IMR-90 (cell line): ENCODE data around the gene EEF2K. TPM values are rescaled to one million over a fixed set of nuclear protein-coding genes. Genes with fewer than 3 reads are reported as not detected.

Source experiments
- ATAC-seq: fragments of 200-7000 bp; cut with Tn5 transposase; 2 replicates; pipeline ENCODE4 v1.9.1; 2020; ENCODE audit warnings: low read depth, mild to moderate bottlenecking, moderate library complexity
- BruUV-seq: library from RNA; stranded (reverse); fragments of 400-500 nt; replicated peaks from 2 replicates; lab custom pipeline; 2021; lab: Mats Ljungman, UMichigan
- CTCF ChIA-PET: fragments of 300-600 bp; formaldehyde crosslinking; extraction: SDS; loops from one replicate; lab custom pipeline; 2021; ENCODE audit warnings: antibody characterized with exemption; lab: Yijun Ruan, JAX
- POLR2A ChIA-PET: fragments of 300-600 bp; sonication (Branson Sonifier 250); formaldehyde crosslinking; loops from one replicate; lab custom pipeline; 2022; ENCODE audit warnings: antibody characterized with exemption; ENCODE audit not compliant: unreplicated experiment; lab: Charles Lee
- DNase-seq: peaks from one replicate; pipeline ENCODE4 v3.0.0; 2013
- H2AFZ ChIP-seq: replicated peaks from 2 replicates; pipeline ENCODE3; 2013; ENCODE audit warnings: low read length, mild to moderate bottlenecking; ENCODE audit not compliant: poor library complexity
- H2AK5ac ChIP-seq: 2 replicates; pipeline ENCODE4 v1.6.1; 2013; ENCODE audit warnings: low read depth, low read length, inconsistent platforms
- H2AK9ac ChIP-seq: replicated peaks from 2 replicates; pipeline ENCODE3; 2013; ENCODE audit warnings: mild to moderate bottlenecking, low read depth, low read length, moderate library complexity; ENCODE audit not compliant: poor library complexity
- H2BK120ac ChIP-seq: 2 replicates; pipeline ENCODE4 v1.6.1; 2013; ENCODE audit warnings: low read depth, low read length, inconsistent platforms
- H2BK15ac ChIP-seq: 3 replicates; pipeline ENCODE4 v1.6.1; 2013; ENCODE audit warnings: low read depth, low read length, inconsistent platforms
- H2BK20ac ChIP-seq: 2 replicates; pipeline ENCODE4 v1.6.1; 2013; ENCODE audit warnings: low read depth, mild to moderate bottlenecking, inconsistent platforms, low read length, moderate library complexity
- H2BK5ac ChIP-seq: 2 replicates; pipeline ENCODE4 v1.6.1; 2013; ENCODE audit warnings: mild to moderate bottlenecking, low read depth, low read length, inconsistent platforms; ENCODE audit not compliant: poor library complexity, severe bottlenecking
- H3K14ac ChIP-seq: replicated peaks from 2 replicates; pipeline ENCODE4 v1.6.1; 2013; ENCODE audit warnings: low read depth, low read length, inconsistent platforms
- H3K18ac ChIP-seq: 2 replicates; pipeline ENCODE4 v1.6.1; 2013; ENCODE audit warnings: low read depth, low read length, control low read depth
- H3K23ac ChIP-seq: 2 replicates; pipeline ENCODE4 v1.6.1; 2013; ENCODE audit warnings: low read depth, low read length, inconsistent platforms
- H3K27ac ChIP-seq: 2 replicates; pipeline ENCODE4 v1.5.1; 2013; ENCODE audit warnings: mild to moderate bottlenecking, control low read depth, low read length; ENCODE audit not compliant: insufficient read depth
- H3K27me3 ChIP-seq: 2 replicates; pipeline ENCODE4 v1.6.1; 2013; ENCODE audit warnings: low read length; ENCODE audit not compliant: control insufficient read depth, insufficient read depth
- H3K36me3 ChIP-seq: 2 replicates; pipeline ENCODE4 v1.6.1; 2013; ENCODE audit warnings: low read length, mixed read lengths; ENCODE audit not compliant: control insufficient read depth, insufficient read depth
- H3K4ac ChIP-seq: 2 replicates; pipeline ENCODE4 v1.6.1; 2013; ENCODE audit warnings: low read depth, low read length, inconsistent platforms
- H3K4me1 ChIP-seq: 2 replicates; pipeline ENCODE4 v1.6.1; 2013; ENCODE audit warnings: low read length, mixed read lengths; ENCODE audit not compliant: control insufficient read depth, insufficient read depth
- H3K4me2 ChIP-seq: 2 replicates; pipeline ENCODE4 v1.6.1; 2013; ENCODE audit warnings: low read depth, mild to moderate bottlenecking, control low read depth, low read length, moderate library complexity
- H3K4me3 ChIP-seq: 2 replicates; pipeline ENCODE4 v1.5.1; 2013; ENCODE audit warnings: low read depth, mild to moderate bottlenecking, control low read depth, low read length, moderate library complexity; ENCODE audit not compliant: insufficient read depth
- H3K56ac ChIP-seq: 2 replicates; pipeline ENCODE4 v1.6.1; 2013; ENCODE audit warnings: low read length, inconsistent platforms; ENCODE audit not compliant: insufficient read depth; ENCODE audit errors: extremely low read depth
- H3K79me1 ChIP-seq, 2 experiments: 2 replicates each; pipeline ENCODE4 v1.6.1; 2013; ENCODE audit warnings: low read length in 2 of 2, inconsistent platforms in 1 of 2, low read depth in 1 of 2
- H3K9ac ChIP-seq: 2 replicates; pipeline ENCODE4 v1.6.1; 2013; ENCODE audit warnings: low read depth, low read length, control low read depth
- H3K9me1 ChIP-seq: 2 replicates; pipeline ENCODE4 v1.6.1; 2013; ENCODE audit warnings: low read length, inconsistent platforms; ENCODE audit not compliant: insufficient read depth
- H3K9me3 ChIP-seq: 2 replicates; pipeline ENCODE4 v1.6.1; 2013; ENCODE audit warnings: low read length; ENCODE audit not compliant: control insufficient read depth, insufficient read depth
- H4K20me1 ChIP-seq: 2 replicates; pipeline ENCODE4 v1.6.1; 2013; ENCODE audit warnings: low read length, inconsistent platforms; ENCODE audit not compliant: insufficient read depth
- H4K5ac ChIP-seq: 2 replicates; pipeline ENCODE4 v1.6.1; 2013; ENCODE audit warnings: mild to moderate bottlenecking, low read depth, low read length, control low read depth
- H4K8ac ChIP-seq, 2 experiments: 2 replicates each; pipeline ENCODE4 v1.6.1; 2013; ENCODE audit warnings: low read depth in 2 of 2, low read length in 2 of 2, control low read depth in 1 of 2, inconsistent platforms in 1 of 2
- H4K91ac ChIP-seq: 2 replicates; pipeline ENCODE4 v1.6.1; 2013; ENCODE audit warnings: low read depth, low read length, inconsistent platforms; ENCODE audit not compliant: insufficient read depth
- BHLHE40 ChIP-seq: fragments of 150-350 bp; IDR thresholded peaks from 2 replicates; pipeline ENCODE4 v1.6.1; 2016; ENCODE audit warnings: mild to moderate bottlenecking, low read depth, low read length
- ELK1 ChIP-seq: fragments of 150-350 bp; IDR thresholded peaks from 2 replicates; pipeline ENCODE4 v1.6.1; 2016; ENCODE audit warnings: low read depth, mild to moderate bottlenecking, low read length, moderate library complexity, borderline replicate concordance
- FOS ChIP-seq: fragments of 150-350 bp; IDR thresholded peaks from 2 replicates; pipeline ENCODE4 v1.6.1; 2016; ENCODE audit warnings: low read depth, low read length
- NFE2L2 ChIP-seq: fragments of 150-350 bp; IDR thresholded peaks from 2 replicates; pipeline ENCODE4 v1.6.1; 2016; ENCODE audit warnings: low read depth, mild to moderate bottlenecking, low read length
- POLR2A ChIP-seq: IDR thresholded peaks from 2 replicates; pipeline ENCODE4 v1.6.1; 2012; ENCODE audit warnings: mild to moderate bottlenecking, low read depth, low read length
- RAD21 ChIP-seq: IDR thresholded peaks from 2 replicates; pipeline ENCODE4 v1.6.1; 2012; ENCODE audit warnings: low read length, improper control_type of control experiment
- RCOR1 ChIP-seq: IDR thresholded peaks from 2 replicates; pipeline ENCODE4 v1.6.1; 2012; ENCODE audit warnings: mild to moderate bottlenecking, low read length, improper control_type of control experiment; ENCODE audit not compliant: insufficient replicate concordance
- RFX5 ChIP-seq: IDR thresholded peaks from 2 replicates; pipeline ENCODE4 v1.8.0; 2012; ENCODE audit warnings: low read depth, mild to moderate bottlenecking, low read length, moderate library complexity
- WGBS, 2 experiments: methylation state at CpG; one replicate each; pipeline versions ENCODE4 v1.1.5 to v1.1.7; 2013; ENCODE audit warnings: missing lambda C conversion rate in 2 of 2; ENCODE audit not compliant: insufficient read length in 1 of 2; ENCODE audit errors: extremely low coverage in 2 of 2; 5-methylcytosine and 5-hydroxymethylcytosine counted together
- dilution Hi-C: fragments of 300-500 bp; cut with HindIII; formaldehyde crosslinking; loops from one replicate; pipeline ENCODE4 v1.14.3; 2018; ENCODE audit warnings: low sequenced_read_pairs; ENCODE audit not compliant: unreplicated experiment
- in situ Hi-C: fragments of 300-500 bp; cut with MboI; formaldehyde crosslinking; loops from 3 replicates; pipeline ENCODE4 v1.14.3; 2019; ENCODE audit warnings: low sequenced_read_pairs, inconsistent platforms, mixed read lengths
- intact Hi-C: fragments of 100-400 bp; cut with micrococcal nuclease; formaldehyde crosslinking; loops from 2 replicates; pipeline ENCODE4 v1.10.0; 2022
- polyA plus RNA-seq, 3 experiments: library from polyadenylated mRNA; depleted of rRNA; stranded (reverse); fragments of >200 nt; gene quantifications; 2 replicates each; pipeline ENCODE4 v1.2.3, GENCODE V29; 2012; ENCODE audit warnings: low replicate concordance in 1 of 3
- total RNA-seq: library from RNA; depleted of rRNA; stranded (reverse); fragments of >200 nt; gene quantifications from 2 replicates; pipeline ENCODE4 v1.2.3, GENCODE V29; 2012

Gene EEF2K
- total and polyA plus RNA-seq, 2 of the 4 experiments (the other 2 are of a cell fraction) = 9.7 to 16.5 TPM

- Histone ChIP-seq H3K4me3 (no peak overlapping the region), H2AK5ac (peak overlapping the region; percentile 33; the same call in 1 of the 2 replicates), H3K9me3 (no peaks in the 10 kb centered on the region), H4K8ac (peak overlapping the region in 1 of 2 experiments; percentile 94; a peak in 3 of 4 replicates), H3K27me3 (no peaks in the 10 kb centered on the region), H3K4ac (0 out of 2 replicates have a peak overlapping the region, but pooled peaks have one; percentile 87), H3K18ac (no peak overlapping the region), H3K27ac (no peak overlapping the region), H3K9me1 (peaks cover 7% of the 10 kb centered on the region; the same call in 1 of the 2 replicates), H3K23ac (no peak overlapping the region), H3K14ac (no peak overlapping the region), H4K20me1 (no peaks in the 10 kb centered on the region), H4K91ac (no peak overlapping the region), H3K4me1 (peaks cover 4% of the 10 kb centered on the region; the same call in 1 of the 2 replicates), H2AFZ (no peak overlapping the region), H3K36me3 (no peaks in the 10 kb centered on the region), H3K79me1 (peaks cover 0 to 3% of the 10 kb centered on the region in 2 experiments; a peak in 1 of 4 replicates), H2BK20ac (peak overlapping the region; percentile 27; the same call in 1 of the 2 replicates), H2BK120ac (no peak overlapping the region; the same call in 1 of the 2 replicates), H2AK9ac (peak overlapping the region; percentile 47), H2BK5ac (no peak overlapping the region), H4K5ac (no peak overlapping the region; the same call in 1 of the 2 replicates), H3K56ac (no peak overlapping the region), H2BK15ac (0 out of 3 replicates have a peak overlapping the region, but pooled peaks have one; percentile 5), H3K9ac (no peak overlapping the region), H3K4me2 (no peak overlapping the region)
- DNase-seq (no peak), ATAC-seq (no peak)
- TF ChIP-seq POLR2A (no peak), RCOR1 (no peak), FOS (no peak), RAD21 (no peak), BHLHE40 (no peak), ELK1 (no peak), RFX5 (no peak), NFE2L2 (no peak)
- in situ Hi-C loops (no loop called here), intact Hi-C loops (no loop called here), dilution Hi-C loops (no loop called here)
- ChIA-PET CTCF (interaction anchor here (1.4 kb wide), 1 partner anchor 107 kb away, joined by 5 read pairs; no protein-coding TSS in a partner anchor), POLR2A (no interaction called here)
- WGBS, 2 experiments = no CpG with 5 or more reads among the region's 2 CpGs
- no TSS peak for BruUV-seq
Measured at GRCh38 chr16:22193063-22193411, 13.0 kb upstream of the EEF2K start.
